WERI-Rb-1 (cell line): ENCODE measurements around the gene BICRAL.

Experiments
- DNase-seq: peaks from one replicate; pipeline ENCODE4 v3.0.0-alpha.2; 2020
- H3K27ac ChIP-seq: fragments of 250-450 bp; sonication (Bioruptor Pico); 2 replicates; pipeline ENCODE4 v1.5.1; 2020; ENCODE audit warnings: mild to moderate bottlenecking, moderate library complexity
- H3K27me3 ChIP-seq: fragments of 250-450 bp; sonication (Bioruptor Pico); 2 replicates; pipeline ENCODE4 v1.5.1; 2021; ENCODE audit warnings: mild to moderate bottlenecking, low read depth, moderate library complexity; ENCODE audit not compliant: insufficient read depth, severe bottlenecking
- H3K36me3 ChIP-seq: fragments of 250-450 bp; sonication (Bioruptor Pico); 2 replicates; pipeline ENCODE4 v1.5.1; 2020; ENCODE audit warnings: mild to moderate bottlenecking, moderate library complexity
- H3K4me3 ChIP-seq: 2 replicates; pipeline ENCODE4 v1.5.1; 2011; ENCODE audit warnings: low read depth, mild to moderate bottlenecking, control low read depth, low read length
- H3K9me3 ChIP-seq: fragments of 250-450 bp; sonication (Bioruptor Pico); 2 replicates; pipeline ENCODE4 v1.5.1; 2021; ENCODE audit warnings: mild to moderate bottlenecking, moderate library complexity; ENCODE audit not compliant: severe bottlenecking
- TF ChIP-seq, protein P1 (sequence below): IDR thresholded peaks from 2 replicates; pipeline ENCODE4 v1.5.1; 2011; ENCODE audit warnings: low read depth, mild to moderate bottlenecking, control low read depth, inconsistent platforms, low read length

Gene BICRAL

DNA sequence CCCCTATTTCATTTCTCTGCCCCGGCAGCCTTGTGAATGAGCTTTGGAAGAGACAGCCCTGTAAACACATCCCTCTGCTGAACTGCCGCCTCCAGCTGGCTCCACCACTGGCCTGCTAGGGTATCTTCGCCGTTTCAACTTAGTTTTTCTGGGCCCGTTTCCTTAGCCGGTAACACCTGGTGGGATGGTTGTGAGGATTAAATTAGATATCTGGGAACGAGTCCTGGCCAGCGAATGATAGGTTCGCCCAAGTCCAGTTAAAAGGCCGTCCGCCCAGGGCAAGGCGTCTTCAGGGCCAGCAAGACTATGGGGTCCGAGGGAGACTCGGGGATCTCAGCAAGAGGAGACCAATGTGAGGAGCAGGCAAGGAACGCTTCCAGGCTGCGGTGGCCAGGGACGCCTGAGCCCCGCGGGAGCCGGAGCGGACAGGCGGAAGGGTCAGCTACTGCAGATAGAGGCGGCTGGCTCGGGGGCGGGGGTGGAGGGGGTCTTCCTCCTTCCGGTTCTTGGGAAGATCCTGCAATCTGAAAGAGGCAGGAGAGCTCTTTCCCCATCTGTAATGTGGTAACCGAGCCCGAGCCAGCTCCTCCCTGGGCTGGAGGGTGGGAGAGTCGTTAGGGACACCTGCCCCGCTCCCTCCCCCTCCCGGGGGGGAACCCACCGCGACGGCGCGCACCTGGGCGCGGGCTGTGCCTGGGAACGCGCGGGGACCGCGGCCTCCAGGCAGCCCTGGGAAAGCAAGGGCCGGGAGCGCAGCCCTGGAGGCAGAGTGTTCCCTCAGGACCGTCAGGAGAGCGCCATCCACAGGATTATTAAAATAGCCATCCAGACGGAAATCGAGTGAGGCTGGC is 129.5 kb downstream of the BICRAL start:
- Histone ChIP-seq H3K36me3 (no peaks in the 10 kb centered on the region), H3K4me3 (no peak overlapping the region), H3K27me3 (no peaks in the 10 kb centered on the region), H3K9me3 (no peaks in the 10 kb centered on the region), H3K27ac (no peak overlapping the region)
- TF ChIP-seq, protein P1, sequence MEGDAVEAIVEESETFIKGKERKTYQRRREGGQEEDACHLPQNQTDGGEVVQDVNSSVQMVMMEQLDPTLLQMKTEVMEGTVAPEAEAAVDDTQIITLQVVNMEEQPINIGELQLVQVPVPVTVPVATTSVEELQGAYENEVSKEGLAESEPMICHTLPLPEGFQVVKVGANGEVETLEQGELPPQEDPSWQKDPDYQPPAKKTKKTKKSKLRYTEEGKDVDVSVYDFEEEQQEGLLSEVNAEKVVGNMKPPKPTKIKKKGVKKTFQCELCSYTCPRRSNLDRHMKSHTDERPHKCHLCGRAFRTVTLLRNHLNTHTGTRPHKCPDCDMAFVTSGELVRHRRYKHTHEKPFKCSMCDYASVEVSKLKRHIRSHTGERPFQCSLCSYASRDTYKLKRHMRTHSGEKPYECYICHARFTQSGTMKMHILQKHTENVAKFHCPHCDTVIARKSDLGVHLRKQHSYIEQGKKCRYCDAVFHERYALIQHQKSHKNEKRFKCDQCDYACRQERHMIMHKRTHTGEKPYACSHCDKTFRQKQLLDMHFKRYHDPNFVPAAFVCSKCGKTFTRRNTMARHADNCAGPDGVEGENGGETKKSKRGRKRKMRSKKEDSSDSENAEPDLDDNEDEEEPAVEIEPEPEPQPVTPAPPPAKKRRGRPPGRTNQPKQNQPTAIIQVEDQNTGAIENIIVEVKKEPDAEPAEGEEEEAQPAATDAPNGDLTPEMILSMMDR: no peak
- no peak for DNase-seq

DNA sequence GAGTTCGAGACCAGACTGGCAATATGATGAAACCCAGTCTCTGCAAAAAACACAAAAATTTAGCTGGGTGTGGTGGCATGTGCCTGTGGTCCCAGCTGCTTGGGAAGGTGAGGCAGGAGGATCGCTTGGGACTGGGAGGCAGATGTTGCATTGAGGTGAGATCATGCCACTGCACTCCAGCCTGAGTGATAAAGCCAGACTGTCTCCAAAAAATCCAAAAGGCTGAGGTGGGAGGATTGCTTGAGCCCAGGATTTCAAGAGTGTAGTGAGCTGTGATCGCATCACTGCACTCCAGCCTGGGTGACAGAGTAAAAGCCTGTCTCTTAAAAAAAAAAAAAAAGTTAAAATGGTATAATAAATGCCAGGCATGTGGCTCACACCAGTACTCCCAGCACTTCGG is 132.7 kb downstream of the BICRAL start:
- DNase-seq: no peak

DNA sequence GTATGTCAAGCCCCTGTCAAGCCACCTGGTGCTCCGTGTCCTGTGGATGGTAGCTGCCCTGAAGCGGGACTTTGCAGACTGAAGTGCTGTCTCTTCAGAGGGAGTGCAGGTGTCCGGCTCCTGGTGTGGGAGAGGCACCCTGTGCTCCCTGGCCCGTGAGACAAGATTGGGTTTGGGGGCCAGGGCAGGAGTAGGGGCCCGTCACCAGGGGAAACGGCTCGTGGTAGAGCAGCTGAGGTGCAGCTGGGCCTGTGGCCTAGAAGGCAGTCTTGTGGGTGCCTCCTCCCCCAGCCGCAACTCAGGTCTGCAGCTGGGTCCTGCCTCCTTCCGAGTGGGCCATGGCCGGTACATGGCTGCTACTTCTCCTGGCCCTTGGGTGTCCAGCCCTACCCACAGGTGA is 133.9 kb downstream of the BICRAL start, which contains the start of gene PTCRA:
TSS of gene PTCRA (plus strand) at position 322 of the 400 bp plus-strand sequence. CDS start at position 339, 17 bp downstream.
- TF ChIP-seq, protein P1: no peak
- H3K36me3 ChIP-seq: no peaks in the 10 kb centered on the region
- H3K27ac ChIP-seq: no peak within 1 kb of the TSS
- no peaks in the 10 kb centered on the region for H3K27me3 ChIP-seq
- DNase-seq: no peak
- H3K9me3 ChIP-seq: no peaks in the 10 kb centered on the region
- no peak within 1 kb of the TSS for H3K4me3 ChIP-seq

More for the DNA sequence above, 132.7 kb downstream of the BICRAL start:
- no peaks in the 10 kb centered on the region for H3K27me3 ChIP-seq
- H3K27ac ChIP-seq: no peak overlapping the region
- H3K36me3 ChIP-seq: no peaks in the 10 kb centered on the region
- no peaks in the 10 kb centered on the region for H3K9me3 ChIP-seq
- TF ChIP-seq, protein P1: no peak
- H3K4me3 ChIP-seq: no peak overlapping the region

DNA sequence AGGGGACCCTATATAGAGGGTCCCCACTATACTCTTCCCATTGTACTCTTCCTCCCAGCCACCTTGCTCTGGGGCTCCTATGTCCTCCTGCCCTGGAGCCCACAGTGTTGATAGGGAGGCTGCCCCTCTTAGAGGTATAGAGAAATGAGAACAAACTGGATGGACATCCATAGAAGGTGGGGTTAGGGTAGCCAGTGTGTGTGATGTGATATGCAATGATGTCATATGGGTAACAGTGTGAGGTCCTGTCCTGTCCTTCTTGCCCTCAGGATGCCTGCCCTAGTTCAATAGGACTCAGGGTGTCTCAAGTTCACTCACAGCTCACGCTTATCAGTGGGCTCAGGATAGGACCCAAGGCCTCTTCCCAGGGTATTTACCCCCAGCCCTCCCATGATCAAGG is 134.4 kb downstream of the BICRAL start:
- TF ChIP-seq, protein P1: no peak
- no peak overlapping the region for H3K27ac ChIP-seq
- no peaks in the 10 kb centered on the region for H3K9me3 ChIP-seq
- H3K4me3 ChIP-seq: no peak overlapping the region
- H3K27me3 ChIP-seq: no peaks in the 10 kb centered on the region
- H3K36me3 ChIP-seq: no peaks in the 10 kb centered on the region
- no peak for DNase-seq
